HCT116 (cell line): Measurements from ENCODE around the gene STAMBP. TPM values are rescaled to one million over a fixed set of nuclear protein-coding genes. Genes with fewer than 3 reads are reported as not detected.

Source experiments
- ATAC-seq: fragments of 200-7000 bp; cut with Tn5 transposase; 2 replicates; pipeline ENCODE4 v1.9.1; 2020; ENCODE audit warnings: mild to moderate bottlenecking, moderate library complexity
- BruUV-seq: library from RNA; stranded (reverse); fragments of 400-500 nt; replicated peaks from 2 replicates; lab custom pipeline; 2021; lab: Mats Ljungman, UMichigan
- CTCF ChIA-PET: fragments of 300-600 bp; sonication (Branson Sonifier 250); formaldehyde crosslinking; loops from one replicate; lab custom pipeline; 2021; ENCODE audit warnings: antibody characterized with exemption; lab: Charles Lee
- POLR2A ChIA-PET: fragments of 300-600, 350-600 bp; sonication (Branson Sonifier 250); formaldehyde crosslinking; loops from one replicate; lab custom pipeline; 2021; ENCODE audit warnings: antibody characterized with exemption; lab: Charles Lee
- RAD21 ChIA-PET, 2 experiments: fragments of 300-600 bp; sonication (Branson Sonifier 250); formaldehyde crosslinking; loops; one replicate each; lab custom pipeline; 2023; ENCODE audit warnings: low total read pairs in 2 of 2; ENCODE audit not compliant: uncharacterized antibody in 2 of 2, unreplicated experiment in 2 of 2, low non-redundant PET in 1 of 2; lab: Charles Lee
- DNase-seq: peaks from one replicate; pipeline ENCODE4 v3.0.0-alpha.2; 2010; ENCODE audit warnings: low read depth, low spot score
- H2AFZ ChIP-seq: fragments of 200-600 bp; shearing (Covaris generic), sonication (generic); 2 replicates; pipeline ENCODE4 v1.6.1; 2017; ENCODE audit warnings: low read depth, mixed run types, mixed read lengths, antibody characterized with exemption, low read length; ENCODE audit not compliant: poor library complexity, severe bottlenecking
- H3K27ac ChIP-seq: 2 replicates; pipeline ENCODE4 v1.5.1; 2012; ENCODE audit warnings: low read depth, low read length
- H3K27me3 ChIP-seq: fragments of 200-600 bp; sonication (generic); 2 replicates; pipeline ENCODE4 v1.6.1; 2016; ENCODE audit warnings: mixed run types, low read length, mixed read lengths; ENCODE audit not compliant: insufficient read depth
- H3K36me3 ChIP-seq, 2 experiments: fragments of 200-500 bp in 1 of 2; fragments of 200-600 bp in 1 of 2; sonication (Bioruptor generic) in 1 of 2; sonication (generic) in 1 of 2; 2 replicates each; pipeline versions ENCODE4 v1.5.1 to v1.6.1; 2014 to 2016; ENCODE audit warnings: low read length in 2 of 2, inconsistent platforms in 1 of 2, mixed read lengths in 1 of 2, mixed run types in 1 of 2; ENCODE audit not compliant: insufficient read depth in 2 of 2, control insufficient read depth in 1 of 2
- H3K4me1 ChIP-seq, 2 experiments: fragments of 200-600 bp in 1 of 2; sonication (generic) in 1 of 2; 2 replicates each; pipeline versions ENCODE4 v1.5.1 to v1.6.1; 2012 to 2017; ENCODE audit warnings: low read length in 2 of 2, inconsistent platforms in 1 of 2, mild to moderate bottlenecking in 1 of 2, mixed read lengths in 1 of 2, mixed run types in 1 of 2, moderate library complexity in 1 of 2; ENCODE audit not compliant: insufficient read depth in 2 of 2, control insufficient read depth in 1 of 2
- H3K4me2 ChIP-seq: fragments of 200-600 bp; sonication (generic); 2 replicates; pipeline ENCODE4 v1.6.1; 2017; ENCODE audit warnings: mixed run types, low read length, mixed read lengths
- H3K4me3 ChIP-seq, 2 experiments: fragments of 200-600 bp in 1 of 2; sonication (generic) in 1 of 2; replicated peaks in 1 of 2; 2 replicates each; pipeline ENCODE4 v1.5.1; 2011 to 2016; ENCODE audit warnings: low read length in 2 of 2, control low read depth in 1 of 2, low read depth in 1 of 2, mild to moderate bottlenecking in 1 of 2, mixed read lengths in 1 of 2, mixed run types in 1 of 2
- H3K79me2 ChIP-seq: fragments of 200-600 bp; sonication (generic); 2 replicates; pipeline ENCODE4 v1.6.1; 2017; ENCODE audit warnings: mild to moderate bottlenecking, mixed run types, low read length, moderate library complexity, mixed read lengths; ENCODE audit not compliant: insufficient read depth
- H3K9ac ChIP-seq: fragments of 200-600 bp; sonication (generic); 2 replicates; pipeline ENCODE4 v1.6.1; 2016; ENCODE audit warnings: low read length, mixed read lengths
- H3K9me2 ChIP-seq: fragments of 200-600 bp; sonication (generic), shearing (Covaris generic); 2 replicates; pipeline ENCODE4 v1.6.1; 2017; ENCODE audit warnings: mixed run types, mild to moderate bottlenecking, moderate library complexity; ENCODE audit not compliant: insufficient read depth
- H3K9me3 ChIP-seq, 2 experiments: fragments of 200-500 bp in 1 of 2; fragments of 200-600 bp in 1 of 2; sonication (Bioruptor generic) in 1 of 2; sonication (generic) in 1 of 2; 2 replicates each; pipeline ENCODE4 v1.6.1; 2014 to 2017; ENCODE audit warnings: low read length in 2 of 2, mixed read lengths in 2 of 2, inconsistent platforms in 1 of 2, low read depth in 1 of 2, mild to moderate bottlenecking in 1 of 2, mixed run types in 1 of 2, moderate library complexity in 1 of 2; ENCODE audit not compliant: control insufficient read depth in 1 of 2, insufficient read depth in 1 of 2
- H4K20me1 ChIP-seq: fragments of 200-600 bp; sonication (generic), shearing (Covaris generic); 2 replicates; pipeline ENCODE4 v1.6.1; 2017; ENCODE audit warnings: mixed run types, mild to moderate bottlenecking, moderate library complexity; ENCODE audit not compliant: insufficient read depth
- CBX3 ChIP-seq: IDR thresholded peaks from 2 replicates; pipeline ENCODE4 v1.6.1; 2012; ENCODE audit warnings: low read depth
- CEBPB ChIP-seq: IDR thresholded peaks from 2 replicates; pipeline ENCODE4 v1.6.1; 2012; ENCODE audit warnings: low read depth
- EGR1 ChIP-seq: IDR thresholded peaks from 2 replicates; pipeline ENCODE4 v1.6.1; 2012; ENCODE audit warnings: low read depth
- ELF1 ChIP-seq: IDR thresholded peaks from 2 replicates; pipeline ENCODE4 v1.6.1; 2012; ENCODE audit warnings: low read depth, borderline replicate concordance
- EZH2 ChIP-seq: fragments of 200-600 bp; sonication (generic); IDR thresholded peaks from 2 replicates; pipeline ENCODE4 v1.6.1; 2017; ENCODE audit warnings: antibody characterized with exemption, mixed run types
- EZH2phosphoT487 ChIP-seq: fragments of 200-600 bp; IDR thresholded peaks from 2 replicates; pipeline ENCODE4 v1.6.1; 2018; ENCODE audit warnings: antibody characterized with exemption, borderline replicate concordance
- POLR2A ChIP-seq: IDR thresholded peaks from 2 replicates; pipeline ENCODE4 v1.7.0; 2011; ENCODE audit warnings: borderline replicate concordance; ENCODE audit not compliant: insufficient read depth, insufficient read length; ENCODE audit errors: extremely low read depth
- POLR2AphosphoS5 ChIP-seq: IDR thresholded peaks from 2 replicates; pipeline ENCODE4 v1.6.1; 2011; ENCODE audit warnings: mild to moderate bottlenecking, low read depth, low read length, moderate library complexity
- SIN3A ChIP-seq: IDR thresholded peaks from 2 replicates; pipeline ENCODE4 v1.6.1; 2012; ENCODE audit warnings: low read depth
- SP1 ChIP-seq: IDR thresholded peaks from 2 replicates; pipeline ENCODE4 v1.6.1; 2012; ENCODE audit warnings: low read depth
- SRF ChIP-seq: IDR thresholded peaks from 2 replicates; pipeline ENCODE4 v1.6.1; 2012; ENCODE audit warnings: low read depth
- TCF7L2 ChIP-seq: IDR thresholded peaks from 2 replicates; pipeline ENCODE4 v1.7.0; 2011; ENCODE audit warnings: borderline replicate concordance, inconsistent platforms; ENCODE audit not compliant: insufficient read depth, insufficient read length; ENCODE audit errors: extremely low read depth
- YY1 ChIP-seq: IDR thresholded peaks from 2 replicates; pipeline ENCODE4 v1.6.1; 2011; ENCODE audit warnings: low read length, low read depth, moderate library complexity, mild to moderate bottlenecking; ENCODE audit not compliant: insufficient replicate concordance; ENCODE audit errors: extremely low read depth
- ZFX ChIP-seq: fragments of 450-650 bp; IDR thresholded peaks from 2 replicates; pipeline ENCODE4 v1.6.1; 2017
- intact Hi-C: fragments of 100-400 bp; cut with micrococcal nuclease; formaldehyde crosslinking; loops from 2 replicates; pipeline ENCODE4 v1.10.0; 2022
- total RNA-seq: library from RNA; stranded (reverse); gene quantifications from one replicate; pipeline ENCODE4 v1.2.1, GENCODE V29; 2021; ENCODE audit not compliant: unreplicated experiment
- TF ChIP-seq, protein P1 (sequence below): IDR thresholded peaks from 2 replicates; pipeline ENCODE4 v1.6.1; 2012
- TF ChIP-seq, protein P2 (sequence below): IDR thresholded peaks from 2 replicates; pipeline ENCODE4 v1.6.1; 2011; ENCODE audit warnings: mild to moderate bottlenecking, low read length, moderate library complexity; ENCODE audit not compliant: insufficient replicate concordance; ENCODE audit errors: extremely low read depth
- TF ChIP-seq, protein P3 (sequence below): IDR thresholded peaks from 2 replicates; pipeline ENCODE4 v1.6.1; 2012; ENCODE audit warnings: low read depth
- TF ChIP-seq, protein P4 (sequence below), 3 experiments: fragments of 200-600 bp in 1 of 3; sonication (generic) in 1 of 3; IDR thresholded peaks in 2 of 3; conservative IDR thresholded peaks in 1 of 3; 2 replicates each; pipeline ENCODE4 v1.5.1; 2012 to 2017; ENCODE audit warnings: low read depth in 2 of 3, low read length in 2 of 3, antibody characterized with exemption in 1 of 3, borderline replicate concordance in 1 of 3, control low read depth in 1 of 3, mild to moderate bottlenecking in 1 of 3, mixed read lengths in 1 of 3, mixed run types in 1 of 3, moderate library complexity in 1 of 3; ENCODE audit not compliant: insufficient read depth in 1 of 3

Gene STAMBP
- total RNA-seq, 1 experiment from 2014 or later = 45.2 TPM

DNA sequence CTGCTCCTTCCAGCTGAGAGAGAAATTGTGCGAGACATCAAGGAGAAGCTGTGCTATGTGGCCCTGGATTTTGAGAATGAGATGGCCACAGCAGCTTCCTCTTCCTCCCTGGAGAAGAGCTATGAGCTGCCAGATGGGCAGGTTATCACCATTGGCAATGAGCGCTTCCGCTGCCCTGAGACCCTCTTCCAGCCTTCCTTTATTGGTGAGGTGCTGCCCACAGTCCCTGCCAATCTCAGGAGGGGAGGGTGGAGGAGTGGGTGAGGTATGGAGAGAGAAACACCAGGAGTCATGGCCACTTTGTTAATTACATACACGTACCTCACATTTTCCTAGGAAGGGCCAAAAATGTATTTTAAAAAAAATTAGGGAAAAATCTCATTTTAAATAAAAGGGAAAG lies 85.9 kb downstream of the STAMBP start:
- intact Hi-C loops = no loop called here
- TF ChIP-seq, protein P1, sequence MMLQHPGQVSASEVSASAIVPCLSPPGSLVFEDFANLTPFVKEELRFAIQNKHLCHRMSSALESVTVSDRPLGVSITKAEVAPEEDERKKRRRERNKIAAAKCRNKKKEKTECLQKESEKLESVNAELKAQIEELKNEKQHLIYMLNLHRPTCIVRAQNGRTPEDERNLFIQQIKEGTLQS = no peak
- TF ChIP-seq CEBPB (no peak), SP1 (no peak), SIN3A (no peak), EGR1 (no peak), POLR2AphosphoS5 (no peak), EZH2 (no peak), EZH2phosphoT487 (no peak), CBX3 (no peak), ZFX (no peak), SRF (no peak), POLR2A (no peak), YY1 (no peak), TCF7L2 (no peak), ELF1 (no peak)
- TF ChIP-seq, protein P2, sequence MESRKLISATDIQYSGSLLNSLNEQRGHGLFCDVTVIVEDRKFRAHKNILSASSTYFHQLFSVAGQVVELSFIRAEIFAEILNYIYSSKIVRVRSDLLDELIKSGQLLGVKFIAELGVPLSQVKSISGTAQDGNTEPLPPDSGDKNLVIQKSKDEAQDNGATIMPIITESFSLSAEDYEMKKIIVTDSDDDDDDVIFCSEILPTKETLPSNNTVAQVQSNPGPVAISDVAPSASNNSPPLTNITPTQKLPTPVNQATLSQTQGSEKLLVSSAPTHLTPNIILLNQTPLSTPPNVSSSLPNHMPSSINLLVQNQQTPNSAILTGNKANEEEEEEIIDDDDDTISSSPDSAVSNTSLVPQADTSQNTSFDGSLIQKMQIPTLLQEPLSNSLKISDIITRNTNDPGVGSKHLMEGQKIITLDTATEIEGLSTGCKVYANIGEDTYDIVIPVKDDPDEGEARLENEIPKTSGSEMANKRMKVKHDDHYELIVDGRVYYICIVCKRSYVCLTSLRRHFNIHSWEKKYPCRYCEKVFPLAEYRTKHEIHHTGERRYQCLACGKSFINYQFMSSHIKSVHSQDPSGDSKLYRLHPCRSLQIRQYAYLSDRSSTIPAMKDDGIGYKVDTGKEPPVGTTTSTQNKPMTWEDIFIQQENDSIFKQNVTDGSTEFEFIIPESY = no peak
- TF ChIP-seq, protein P3, sequence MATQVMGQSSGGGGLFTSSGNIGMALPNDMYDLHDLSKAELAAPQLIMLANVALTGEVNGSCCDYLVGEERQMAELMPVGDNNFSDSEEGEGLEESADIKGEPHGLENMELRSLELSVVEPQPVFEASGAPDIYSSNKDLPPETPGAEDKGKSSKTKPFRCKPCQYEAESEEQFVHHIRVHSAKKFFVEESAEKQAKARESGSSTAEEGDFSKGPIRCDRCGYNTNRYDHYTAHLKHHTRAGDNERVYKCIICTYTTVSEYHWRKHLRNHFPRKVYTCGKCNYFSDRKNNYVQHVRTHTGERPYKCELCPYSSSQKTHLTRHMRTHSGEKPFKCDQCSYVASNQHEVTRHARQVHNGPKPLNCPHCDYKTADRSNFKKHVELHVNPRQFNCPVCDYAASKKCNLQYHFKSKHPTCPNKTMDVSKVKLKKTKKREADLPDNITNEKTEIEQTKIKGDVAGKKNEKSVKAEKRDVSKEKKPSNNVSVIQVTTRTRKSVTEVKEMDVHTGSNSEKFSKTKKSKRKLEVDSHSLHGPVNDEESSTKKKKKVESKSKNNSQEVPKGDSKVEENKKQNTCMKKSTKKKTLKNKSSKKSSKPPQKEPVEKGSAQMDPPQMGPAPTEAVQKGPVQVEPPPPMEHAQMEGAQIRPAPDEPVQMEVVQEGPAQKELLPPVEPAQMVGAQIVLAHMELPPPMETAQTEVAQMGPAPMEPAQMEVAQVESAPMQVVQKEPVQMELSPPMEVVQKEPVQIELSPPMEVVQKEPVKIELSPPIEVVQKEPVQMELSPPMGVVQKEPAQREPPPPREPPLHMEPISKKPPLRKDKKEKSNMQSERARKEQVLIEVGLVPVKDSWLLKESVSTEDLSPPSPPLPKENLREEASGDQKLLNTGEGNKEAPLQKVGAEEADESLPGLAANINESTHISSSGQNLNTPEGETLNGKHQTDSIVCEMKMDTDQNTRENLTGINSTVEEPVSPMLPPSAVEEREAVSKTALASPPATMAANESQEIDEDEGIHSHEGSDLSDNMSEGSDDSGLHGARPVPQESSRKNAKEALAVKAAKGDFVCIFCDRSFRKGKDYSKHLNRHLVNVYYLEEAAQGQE = no peak
- TF ChIP-seq, protein P4, sequence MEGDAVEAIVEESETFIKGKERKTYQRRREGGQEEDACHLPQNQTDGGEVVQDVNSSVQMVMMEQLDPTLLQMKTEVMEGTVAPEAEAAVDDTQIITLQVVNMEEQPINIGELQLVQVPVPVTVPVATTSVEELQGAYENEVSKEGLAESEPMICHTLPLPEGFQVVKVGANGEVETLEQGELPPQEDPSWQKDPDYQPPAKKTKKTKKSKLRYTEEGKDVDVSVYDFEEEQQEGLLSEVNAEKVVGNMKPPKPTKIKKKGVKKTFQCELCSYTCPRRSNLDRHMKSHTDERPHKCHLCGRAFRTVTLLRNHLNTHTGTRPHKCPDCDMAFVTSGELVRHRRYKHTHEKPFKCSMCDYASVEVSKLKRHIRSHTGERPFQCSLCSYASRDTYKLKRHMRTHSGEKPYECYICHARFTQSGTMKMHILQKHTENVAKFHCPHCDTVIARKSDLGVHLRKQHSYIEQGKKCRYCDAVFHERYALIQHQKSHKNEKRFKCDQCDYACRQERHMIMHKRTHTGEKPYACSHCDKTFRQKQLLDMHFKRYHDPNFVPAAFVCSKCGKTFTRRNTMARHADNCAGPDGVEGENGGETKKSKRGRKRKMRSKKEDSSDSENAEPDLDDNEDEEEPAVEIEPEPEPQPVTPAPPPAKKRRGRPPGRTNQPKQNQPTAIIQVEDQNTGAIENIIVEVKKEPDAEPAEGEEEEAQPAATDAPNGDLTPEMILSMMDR (IDR thresholded peaks at IDR 0.05 in 2 of 3, conservative IDR thresholded peaks at IDR 0.05 in 1 of 3; ENCODE audit: borderline replicate concordance in 1 of 3, insufficient read depth in 1 of 3, low read depth in 2 of 3, low read length in 2 of 3) = no peak

More for the DNA sequence above, 85.9 kb downstream of the STAMBP start:
- H3K79me2 ChIP-seq = no peaks in the 10 kb centered on the region
- no peak overlapping the region for H2AFZ ChIP-seq
- H3K9me2 ChIP-seq = no peaks in the 10 kb centered on the region
- BruUV-seq = no TSS peak
- no peak for DNase-seq
- POLR2A ChIA-PET = no interaction called here
- no peak overlapping the region for H3K4me2 ChIP-seq
- H3K4me1 ChIP-seq = no peaks in the 10 kb centered on the region
- no peaks in the 10 kb centered on the region for H4K20me1 ChIP-seq
- no peak overlapping the region for H3K4me3 ChIP-seq
- H3K27ac ChIP-seq = no peak overlapping the region
- H3K36me3 ChIP-seq = no peaks in the 10 kb centered on the region
- RAD21 ChIA-PET = no interaction called here
- CTCF ChIA-PET = no interaction called here
- no peak overlapping the region for H3K9ac ChIP-seq
- no peaks in the 10 kb centered on the region for H3K27me3 ChIP-seq
- ATAC-seq = no peak
- no peaks in the 10 kb centered on the region for H3K9me3 ChIP-seq
